PFSK-1 (cell line): ENCODE data around the gene EFCAB6.

ENCODE experiments used
- POLR2AphosphoS5 ChIP-seq: IDR thresholded peaks from 2 replicates; pipeline ENCODE4 v1.6.1; 2012; ENCODE audit warnings: low read depth, mild to moderate bottlenecking, control low read depth, low read length, moderate library complexity
- REST ChIP-seq, 2 experiments: IDR thresholded peaks; 2 replicates each; pipeline versions ENCODE4 v1.6.1 to v1.8.0; 2011 to 2012; ENCODE audit warnings: low read depth in 2 of 2, low read length in 2 of 2, control low read depth in 1 of 2, inconsistent platforms in 1 of 2, mild to moderate bottlenecking in 1 of 2, moderate library complexity in 1 of 2; ENCODE audit not compliant: insufficient read depth in 1 of 2
- SIN3A ChIP-seq: IDR thresholded peaks from 2 replicates; pipeline ENCODE4 v1.6.1; 2012; ENCODE audit warnings: mild to moderate bottlenecking, low read length, moderate library complexity, borderline replicate concordance; ENCODE audit not compliant: insufficient read depth
- TAF1 ChIP-seq: IDR thresholded peaks from 2 replicates; pipeline ENCODE4 v1.6.1; 2012; ENCODE audit warnings: low read length, control low read depth, borderline replicate concordance; ENCODE audit not compliant: insufficient read depth

- TF ChIP-seq REST (IDR thresholded peaks at IDR 0.05; ENCODE audit: insufficient read depth in 1 of 2, low read depth in 2 of 2, low read length in 2 of 2), result no peak
- no peak for TF ChIP-seq POLR2AphosphoS5
- no peak for TF ChIP-seq SIN3A
- TF ChIP-seq TAF1, result no peak
Observed at GRCh38 chr22:43711681-43712080, 100.4 kb downstream of the EFCAB6 start.
